GM18873 (cell line): ENCODE results near the gene ASTN1.

ENCODE experiments used
- ATAC-seq: cut with Tn5 transposase; IDR thresholded peaks from one replicate; pipeline ENCODE4 v1.9.1; 2021; ENCODE audit warnings: mild to moderate bottlenecking, moderate library complexity, moderate number of reproducible peaks; ENCODE audit not compliant: unreplicated experiment, low FRiP score

ASTN1 gene

DNA sequence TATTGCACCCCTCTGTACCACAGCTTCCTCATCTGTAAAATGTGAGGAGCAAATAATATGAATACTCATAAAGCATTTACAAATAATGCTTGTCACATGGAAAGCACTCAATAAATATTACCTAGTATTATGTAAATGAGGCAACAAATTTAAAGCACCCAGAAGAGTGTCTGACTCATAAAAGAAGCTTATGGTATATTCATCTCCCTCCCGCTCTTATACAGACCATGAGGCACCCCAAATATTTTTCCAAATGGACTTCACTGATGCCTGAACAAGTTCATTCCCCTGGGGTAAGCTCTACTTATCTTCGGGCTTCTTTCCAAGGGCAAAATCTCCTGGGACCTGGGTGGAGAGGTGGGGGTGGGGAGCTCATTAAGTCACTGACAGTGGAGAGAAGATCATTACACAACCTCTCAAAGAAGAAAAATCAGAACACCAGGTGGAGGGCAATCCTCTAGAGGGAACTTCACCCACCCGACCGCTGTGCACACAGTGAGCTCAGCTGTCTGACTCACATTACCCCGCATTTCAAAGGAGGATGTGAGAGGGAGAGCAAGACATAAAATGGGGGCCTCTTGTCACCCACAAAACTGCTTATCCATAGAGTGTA is 166.2 kb downstream of the ASTN1 start:
- ATAC-seq: no peak

DNA sequence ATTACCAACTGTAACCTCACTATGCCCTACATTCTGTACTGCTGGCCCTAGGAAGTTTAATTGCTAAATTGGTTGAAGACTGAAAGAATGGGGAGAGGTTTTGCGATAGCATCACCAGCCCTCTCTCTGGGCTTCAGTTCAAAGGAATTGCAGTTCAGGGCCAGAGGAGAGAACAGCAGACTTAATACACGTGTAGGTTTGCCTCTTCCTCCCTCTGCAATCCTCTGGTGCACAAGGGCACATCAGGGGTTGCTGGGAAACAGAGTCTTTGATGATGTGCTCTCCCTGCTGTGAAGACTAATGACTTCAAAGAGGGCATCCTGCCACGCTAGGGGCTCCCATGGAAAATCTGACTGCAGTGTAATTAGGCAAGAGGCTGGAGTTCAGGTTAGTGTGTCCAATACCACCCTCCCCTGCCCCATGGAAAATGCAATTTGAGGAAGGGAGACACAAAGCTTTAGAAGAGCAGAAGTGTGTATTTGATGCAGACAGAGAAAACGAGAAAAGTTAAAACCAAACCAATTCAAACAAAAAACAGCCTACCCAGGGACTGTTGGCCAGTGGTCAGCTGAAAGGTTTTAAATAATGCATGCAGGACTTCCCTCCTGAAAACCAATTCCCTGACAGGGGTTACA is 167.9 kb downstream of the ASTN1 start:
- ATAC-seq: no peak

DNA sequence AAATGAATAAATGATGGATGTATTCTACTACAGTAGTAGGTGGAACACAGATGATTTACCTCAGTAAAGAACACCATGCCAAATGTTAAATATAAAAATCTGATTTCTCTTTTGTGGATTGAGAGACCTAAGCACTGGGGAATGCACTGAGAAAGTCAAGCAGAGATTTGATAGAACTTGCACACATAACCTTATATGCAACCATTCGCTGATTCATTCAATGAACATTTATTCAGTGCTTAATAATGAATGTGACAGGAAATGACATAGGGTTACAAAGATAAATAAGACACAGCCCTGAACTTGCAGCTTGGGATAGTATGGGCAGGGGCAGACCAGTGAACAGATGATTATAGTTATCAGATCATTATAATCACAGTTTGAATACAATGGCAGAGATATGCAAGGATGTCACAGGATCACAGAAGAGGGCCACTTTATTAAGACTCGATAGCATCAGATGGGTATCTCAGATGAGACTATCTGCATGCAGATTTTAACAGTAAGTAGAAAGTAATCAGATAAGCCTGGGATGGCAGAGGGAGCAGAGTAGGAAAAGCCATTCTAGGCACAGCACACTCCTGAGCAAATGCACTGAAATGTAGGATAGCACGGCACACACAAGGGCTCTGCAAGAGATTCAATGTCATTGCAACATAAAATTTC is 169.4 kb downstream of the ASTN1 start:
- ATAC-seq: no peak

- no peak for ATAC-seq
Measured at GRCh38 chr1:176993587-176993986, 170.9 kb downstream of the ASTN1 start.

DNA sequence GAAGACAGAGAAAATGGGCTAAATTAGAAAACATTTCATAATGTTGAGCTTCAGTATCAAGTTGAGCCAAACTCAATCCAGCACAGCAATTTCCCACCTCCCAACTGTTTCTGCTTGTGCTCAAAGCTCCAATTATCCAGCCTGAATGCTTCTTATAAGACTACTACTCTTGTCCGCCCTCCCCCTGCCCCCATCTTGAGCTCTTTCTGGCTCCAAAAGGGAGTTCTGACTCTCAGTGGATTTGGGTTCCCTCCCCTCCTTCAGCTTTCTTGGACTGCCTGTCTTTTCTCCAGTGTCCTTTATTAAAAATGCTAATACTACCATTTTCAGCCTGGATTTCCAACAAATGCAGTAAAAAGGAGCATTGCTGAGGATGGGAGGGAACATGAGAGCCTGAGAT is 174.8 kb downstream of the ASTN1 start:
- no peak for ATAC-seq

DNA sequence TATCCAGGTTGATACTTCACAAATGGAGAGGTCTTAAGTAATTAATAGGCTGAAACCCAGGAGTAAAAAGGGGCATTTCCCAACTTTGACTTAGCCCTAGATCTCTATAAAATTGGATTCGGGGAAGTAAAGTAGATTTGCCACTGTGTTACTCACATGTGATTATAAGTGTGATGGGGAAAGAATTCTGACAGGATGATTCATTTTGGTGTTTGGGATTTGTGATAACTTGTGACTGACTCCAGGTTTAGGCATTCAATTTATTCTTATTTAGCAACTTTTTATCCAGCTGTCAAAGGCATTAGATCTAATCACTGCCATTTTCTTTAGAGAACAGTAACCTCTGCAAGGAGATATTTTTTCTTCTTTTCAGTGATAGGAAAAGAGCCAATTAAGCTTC is 175.5 kb downstream of the ASTN1 start:
- ATAC-seq: no peak

DNA sequence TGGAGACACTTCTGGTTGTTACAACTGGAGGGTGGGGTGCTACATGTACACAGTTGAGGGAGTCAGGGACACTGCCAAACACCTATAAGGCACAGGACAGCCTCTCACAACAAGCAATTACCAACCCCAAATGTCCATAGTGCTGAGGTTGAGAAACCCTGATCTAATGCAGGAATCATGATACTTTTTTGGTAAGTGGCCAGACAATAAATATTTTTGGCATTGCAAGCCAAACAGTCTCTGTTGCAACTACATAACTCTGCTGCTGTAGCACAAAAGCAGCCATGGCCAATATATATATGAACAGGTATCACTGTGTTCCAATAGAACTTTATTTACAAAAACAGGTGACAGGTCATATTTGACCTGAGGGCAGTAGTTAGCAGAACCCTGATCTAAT is 177.5 kb downstream of the ASTN1 start:
- no peak for ATAC-seq

DNA sequence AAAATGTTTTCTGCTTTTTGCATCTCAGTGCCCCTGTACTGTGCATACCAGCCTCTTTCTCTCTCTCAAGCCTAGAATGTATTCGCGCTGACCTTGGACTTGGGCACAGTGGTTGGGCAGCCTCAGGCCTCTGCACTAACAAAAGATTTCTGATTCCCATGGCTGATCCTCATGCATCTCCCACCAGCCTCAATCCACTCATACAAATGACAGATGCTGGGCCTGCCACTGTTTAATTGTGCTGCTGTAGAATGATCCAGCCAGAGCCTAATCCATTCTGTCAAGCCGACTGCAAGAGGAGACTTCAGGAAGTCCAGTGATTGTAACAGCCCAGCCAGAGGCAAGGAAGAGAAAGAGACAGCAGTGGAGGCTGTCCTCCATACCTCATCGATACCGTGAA is 180.8 kb downstream of the ASTN1 start:
- no peak for ATAC-seq

GRCh38 chr1:176976771-176977170 is 187.7 kb downstream of the ASTN1 start:
- no peak for ATAC-seq

- ATAC-seq: no peak
Measured at GRCh38 chr1:176976225-176976624, 188.3 kb downstream of the ASTN1 start.

DNA sequence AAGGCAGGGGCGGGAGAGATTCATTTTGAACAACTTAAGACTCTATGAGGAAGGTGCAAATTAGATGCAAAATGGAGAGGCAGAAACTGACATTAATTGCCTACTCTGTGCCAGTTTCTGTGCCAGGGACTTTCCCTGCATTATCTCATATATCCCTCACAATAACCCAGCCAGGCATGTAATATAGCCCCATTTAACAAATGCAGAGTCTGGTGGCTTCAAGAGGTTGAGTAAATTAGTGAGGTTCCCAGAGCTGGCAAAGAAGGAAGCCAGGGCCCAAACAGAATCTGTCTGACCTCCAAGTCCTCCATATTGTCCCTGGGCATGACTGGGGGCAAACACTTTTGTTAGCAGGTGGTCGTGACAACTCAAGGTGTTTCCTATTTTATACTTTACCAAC is 199.8 kb downstream of the ASTN1 start:
- ATAC-seq: no peak

GRCh38 chr1:176963181-176963580 is 201.3 kb downstream of the ASTN1 start:
- ATAC-seq: no peak

GRCh38 chr1:176961678-176962077 is 202.8 kb downstream of the ASTN1 start:
- ATAC-seq: no peak

DNA sequence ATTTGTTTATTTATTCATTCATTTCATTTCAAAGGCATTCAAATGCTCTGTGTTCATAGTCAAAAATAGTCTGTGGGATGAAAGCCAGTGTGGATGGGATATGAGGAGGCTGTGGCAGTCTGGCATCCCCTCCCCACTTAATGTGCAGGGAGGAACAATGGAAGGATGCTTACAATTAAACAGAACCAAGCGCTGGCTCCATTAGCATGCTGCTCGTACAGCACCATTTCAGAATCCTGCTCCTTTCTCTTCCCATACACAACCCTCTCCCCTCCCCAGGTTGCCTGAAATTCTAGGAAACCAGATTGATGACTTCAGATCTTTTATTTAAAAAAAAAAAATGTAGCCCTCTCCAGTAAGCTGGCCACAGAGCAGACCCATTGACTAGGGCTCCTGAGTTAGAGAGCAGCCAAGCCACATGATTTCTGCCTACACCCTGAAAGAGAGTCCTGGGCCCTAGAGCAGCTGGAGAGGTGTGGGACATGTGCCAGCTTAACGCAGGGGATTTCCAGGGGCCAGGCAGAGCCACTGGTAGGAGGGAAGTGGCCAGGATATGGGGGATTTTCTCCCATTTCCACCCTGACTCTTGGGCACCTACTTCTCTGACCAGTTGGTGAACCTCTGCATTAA is 205.2 kb downstream of the ASTN1 start:
- ATAC-seq: no peak

DNA sequence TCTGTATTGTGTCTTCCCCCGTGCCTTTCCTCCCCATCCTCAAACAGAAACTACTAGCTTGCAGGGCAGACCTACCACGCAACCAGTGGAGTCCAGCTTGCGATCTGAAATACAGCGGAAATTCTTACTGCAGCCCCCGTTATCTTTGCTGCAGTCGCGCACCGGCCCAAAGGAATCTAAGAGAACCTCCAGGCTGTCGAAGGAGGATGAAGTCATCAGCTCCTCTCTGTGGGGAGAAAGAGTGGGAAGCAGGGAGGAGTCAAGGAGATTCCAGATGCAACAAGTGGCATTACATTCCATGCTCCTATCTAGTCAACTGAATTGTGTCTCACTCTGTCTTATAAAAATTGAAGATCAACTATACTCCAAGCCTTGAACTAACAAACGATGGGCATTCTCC is 206.9 kb downstream of the ASTN1 start:
- no peak for ATAC-seq

- ATAC-seq: no peak
Measured at GRCh38 chr1:176954242-176954641, 210.3 kb downstream of the ASTN1 start.

DNA sequence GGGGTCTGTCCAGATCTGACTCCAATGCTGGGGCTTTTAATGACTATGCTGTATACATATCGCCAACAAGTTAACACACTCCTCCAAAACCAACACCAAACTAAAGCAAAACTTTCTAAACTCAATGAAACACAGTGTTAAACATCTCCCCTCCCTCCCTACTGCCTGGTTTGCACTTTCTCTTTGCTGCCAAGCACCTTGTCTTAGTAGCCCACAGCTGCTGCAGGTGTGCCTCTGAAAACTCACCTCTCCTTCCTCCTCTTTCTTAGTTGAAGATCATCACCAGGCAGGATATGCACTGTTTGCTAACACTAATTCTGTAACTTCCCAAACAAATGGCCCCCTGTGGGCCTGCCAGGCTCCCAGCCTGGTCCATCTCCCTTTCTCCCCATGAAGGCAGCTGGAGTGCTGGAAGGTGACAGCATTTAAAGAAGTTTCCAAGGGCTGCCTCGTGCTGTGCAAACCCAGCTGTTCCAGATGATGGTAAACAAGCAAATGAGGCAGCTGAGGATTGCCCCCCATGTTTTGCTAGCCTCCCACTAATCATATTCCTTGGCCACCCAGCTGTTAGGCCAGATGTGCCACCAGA is 213.7 kb downstream of the ASTN1 start:
- ATAC-seq: no peak

- ATAC-seq: no peak
Measured at GRCh38 chr1:176949033-176949662, 215.4 kb downstream of the ASTN1 start.

GRCh38 chr1:176944606-176945005 is 219.9 kb downstream of the ASTN1 start:
- ATAC-seq: no peak

GRCh38 chr1:176943783-176944182 is 220.7 kb downstream of the ASTN1 start:
- no peak for ATAC-seq

GRCh38 chr1:176942346-176942745 is 222.2 kb downstream of the ASTN1 start:
- no peak for ATAC-seq
